Measurements from ENCODE around the gene DKK2.

DKK2 gene

DNA sequence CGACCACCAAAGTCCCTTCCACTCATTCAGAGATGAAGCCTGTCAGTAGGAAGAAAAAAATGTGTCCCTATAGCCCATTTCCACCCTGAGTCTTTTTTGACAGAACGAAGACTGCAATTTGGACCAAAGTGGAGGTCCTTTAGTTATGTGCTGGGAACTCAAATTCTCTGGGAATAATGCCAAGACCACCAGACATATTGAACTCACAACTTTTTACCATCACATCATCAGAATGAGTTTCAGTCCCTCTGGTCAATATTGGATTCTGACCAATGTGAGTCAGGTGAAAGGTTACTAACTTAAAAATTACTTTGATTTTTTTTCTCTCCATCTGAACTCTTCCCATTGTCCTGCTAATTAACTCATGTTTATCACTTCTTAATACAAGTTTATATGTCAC, 128.9 kb downstream of the DKK2 start:
- DNase-seq: no peak

DNA sequence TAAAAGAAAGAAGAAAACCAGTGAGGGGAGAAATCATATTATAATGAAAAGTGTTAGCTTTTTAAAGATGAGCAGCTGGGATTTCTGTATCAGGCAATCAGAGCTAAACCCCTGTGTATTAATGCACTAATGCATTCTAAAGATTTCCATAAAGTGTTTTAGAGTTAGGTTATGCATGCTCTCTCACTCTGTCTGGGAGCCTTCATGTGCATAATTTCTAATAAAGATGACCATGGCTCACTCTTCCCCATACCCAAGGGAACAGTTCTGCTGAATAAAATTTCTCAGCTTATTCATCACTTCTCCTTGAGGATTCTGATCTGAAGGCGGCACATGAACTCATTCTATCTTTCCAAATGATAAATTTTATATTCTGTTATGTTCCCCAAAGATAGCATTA, 129.4 kb downstream of the DKK2 start:
- no peak for DNase-seq

DNA sequence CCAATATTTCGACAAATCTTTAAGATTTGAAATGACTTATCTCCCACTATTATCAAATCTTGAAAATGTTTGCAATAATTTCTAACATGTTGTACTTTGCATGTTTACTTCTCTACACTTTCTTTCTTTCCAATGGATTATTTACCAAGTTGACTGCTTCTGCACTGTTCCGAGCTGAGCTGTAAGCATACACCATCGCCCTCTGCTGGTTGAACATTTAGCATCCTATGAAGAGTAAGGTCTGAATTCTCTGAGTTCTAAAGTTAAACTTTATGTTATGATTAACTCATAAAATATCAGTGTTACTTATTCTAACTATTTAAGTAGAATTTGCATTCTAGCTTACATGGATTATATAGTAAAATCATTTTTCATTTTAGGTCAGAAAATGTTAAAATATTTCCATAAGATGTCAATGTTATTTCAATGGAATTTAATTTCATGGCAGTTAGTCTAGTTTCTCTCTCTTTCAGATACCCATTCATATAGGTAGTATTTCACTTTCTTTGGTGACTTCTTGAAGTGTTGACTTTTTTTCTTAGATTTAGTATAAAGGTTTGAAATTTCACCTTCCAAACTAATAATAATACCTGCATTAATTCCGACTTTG, 137.4 kb downstream of the DKK2 start:
- peak in 1 of 2 donors; percentile 12 for DNase-seq

DNA sequence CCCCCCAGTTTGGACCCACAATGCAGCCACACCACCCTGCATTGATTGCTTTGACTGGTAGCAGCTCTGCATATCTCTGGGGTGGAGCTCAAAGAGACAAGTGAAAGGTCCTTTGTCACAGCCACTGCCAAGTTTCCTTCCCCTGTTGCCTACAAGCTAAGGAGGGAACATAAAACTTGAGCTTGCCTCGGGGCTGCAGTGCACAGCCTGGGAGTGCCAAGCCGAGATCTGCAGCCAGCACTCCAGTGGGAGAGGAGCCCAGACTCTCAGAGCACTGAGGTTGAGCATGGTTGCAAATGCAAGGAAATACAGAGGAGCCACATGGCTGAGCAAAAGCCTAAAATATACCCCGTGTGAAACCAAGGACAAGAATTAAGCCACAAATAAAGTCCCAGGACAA, 142.2 kb downstream of the DKK2 start:
- no peak for DNase-seq

DNA sequence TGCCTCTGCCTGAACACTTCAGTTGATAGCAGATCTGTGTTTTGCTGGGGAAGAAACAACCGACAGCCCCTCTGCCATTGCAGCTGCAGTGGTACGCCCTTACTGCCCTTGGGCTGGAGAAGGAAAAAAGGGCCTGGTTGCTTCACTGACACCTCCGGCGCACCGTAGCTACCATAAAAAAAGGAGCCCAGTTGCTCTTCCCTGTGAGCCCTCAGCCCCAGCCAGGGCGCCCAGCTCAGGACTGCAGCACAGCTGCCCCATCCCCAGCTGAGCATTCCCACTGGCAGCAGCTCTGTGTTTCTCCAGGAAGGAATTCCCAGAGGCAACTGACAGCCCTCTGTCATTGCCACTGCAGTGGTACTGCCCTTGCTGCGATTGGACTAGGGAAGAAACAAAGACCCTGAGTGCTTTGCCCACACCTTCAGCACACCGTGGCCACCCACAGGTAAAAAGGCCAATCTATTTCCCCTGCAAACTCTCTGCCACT, 142.7 kb downstream of the DKK2 start:
- DNase-seq: no peak

DNA sequence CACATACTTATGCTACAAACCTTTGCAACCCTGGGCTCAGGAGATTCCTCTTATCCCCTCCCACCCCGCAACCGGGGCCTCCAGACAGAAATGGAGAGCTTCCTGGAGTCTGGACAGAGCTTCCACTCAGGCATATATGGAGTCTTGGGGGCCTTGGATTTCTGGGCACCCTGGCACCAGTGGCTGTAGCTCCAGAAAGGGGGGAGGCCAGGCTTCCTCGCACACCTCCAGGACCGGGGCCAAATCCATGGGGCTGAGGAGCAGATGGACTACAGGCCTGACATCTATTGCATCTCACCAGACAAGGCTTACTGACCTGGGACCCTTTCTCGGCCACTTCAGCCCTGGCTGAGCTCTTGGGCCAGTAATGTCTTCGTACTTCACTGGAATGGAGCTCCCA, 143.3 kb downstream of the DKK2 start:
- DNase-seq: no peak

DNA sequence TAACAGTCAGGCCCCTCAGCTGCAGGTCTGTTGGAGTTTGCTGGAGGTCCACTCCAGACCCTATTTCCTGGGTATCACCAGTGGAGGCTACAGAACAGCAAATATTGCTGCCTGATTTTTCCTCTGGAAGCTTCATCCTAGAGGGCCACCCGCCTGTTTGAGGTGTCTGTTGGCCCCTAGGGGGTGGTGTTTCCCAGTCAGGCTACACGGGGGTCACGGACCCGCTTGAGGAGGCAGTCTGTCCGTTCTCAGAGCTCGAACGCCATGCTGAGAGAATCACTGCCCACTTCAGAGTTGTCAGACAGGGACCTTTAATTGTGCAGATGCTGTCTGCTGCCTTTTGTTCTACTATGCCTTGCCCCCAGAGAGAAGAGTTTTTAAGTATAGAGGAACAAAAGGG, 160.8 kb downstream of the DKK2 start:
- DNase-seq: no peak
